ENCODE measurements around the gene MID1.

The MID1 gene

DNA sequence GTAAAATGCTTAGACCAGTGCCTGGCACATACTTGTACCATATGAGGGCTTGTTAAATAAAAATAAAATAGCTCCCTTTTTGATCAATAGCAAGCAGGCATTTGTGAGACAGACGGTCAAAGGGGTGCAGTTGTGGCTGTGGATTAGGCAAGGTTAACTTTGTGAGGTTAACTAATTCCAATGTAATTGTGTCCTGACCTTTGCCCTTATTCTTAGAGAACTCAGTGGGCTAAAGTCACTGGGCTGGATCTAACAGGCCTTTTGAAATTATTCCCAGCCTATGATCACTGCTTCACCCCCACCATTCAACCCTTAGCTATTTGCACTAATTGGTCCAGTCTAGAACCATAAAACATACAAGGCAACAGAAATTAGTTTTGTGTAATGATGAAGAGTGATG is 166.4 kb downstream of the MID1 start:
- DNase-seq (ENCODE audit: insufficient read length, low spot score) (no peak), FAIRE-seq (no peak)

DNA sequence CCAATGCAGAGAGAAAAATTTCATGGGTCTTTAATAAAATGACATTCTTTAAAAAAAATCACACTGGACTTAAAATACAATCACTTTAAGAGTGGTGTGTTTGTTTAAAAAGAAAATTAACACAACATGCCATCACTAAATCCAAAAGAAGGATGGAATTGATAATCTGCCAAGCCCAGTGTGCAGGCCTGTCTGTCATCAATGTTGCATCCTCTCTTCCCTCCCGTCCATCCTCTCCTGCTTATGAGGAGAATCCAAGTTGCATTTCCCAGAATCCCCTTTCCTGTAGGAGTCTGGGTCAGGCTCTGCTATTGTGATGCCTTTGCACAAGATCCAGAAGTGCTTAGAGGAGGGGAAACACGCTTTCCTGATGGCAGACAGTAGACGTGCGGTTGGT is 169.4 kb downstream of the MID1 start:
- FAIRE-seq (no peak), DNase-seq (ENCODE audit: insufficient read length, low spot score) (no peak)

DNA sequence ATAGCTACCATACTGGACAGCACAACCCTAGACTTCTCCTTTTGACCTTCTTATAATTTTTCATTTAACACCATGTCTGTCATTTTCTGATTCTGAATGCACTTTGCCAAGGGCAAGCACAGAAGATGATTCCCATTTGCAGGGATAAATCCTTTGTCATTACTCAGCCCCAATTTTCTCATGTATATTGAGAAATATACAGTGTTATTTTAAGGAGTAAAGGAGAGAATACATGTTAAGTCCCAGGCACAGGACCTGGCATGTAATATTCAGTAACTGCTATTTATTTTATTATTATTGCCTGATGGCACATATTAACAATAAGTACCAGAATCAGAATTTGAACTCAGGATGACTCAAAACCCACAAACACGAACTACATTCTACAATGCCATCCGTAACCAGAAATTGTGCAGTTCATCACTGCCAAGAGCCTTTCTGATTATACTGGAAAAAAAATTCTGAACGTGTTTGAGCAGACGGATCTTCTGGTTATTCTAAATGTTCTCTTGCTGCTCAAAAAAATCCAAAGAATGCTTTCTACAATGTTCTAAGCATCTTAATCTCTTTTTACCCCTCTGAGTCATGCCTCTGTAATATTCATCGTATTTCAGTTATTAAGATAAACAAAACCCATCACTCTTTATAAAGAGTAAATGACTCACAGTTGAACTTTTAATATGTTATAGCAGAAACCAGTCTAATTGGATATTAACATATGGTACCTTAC is 170.0 kb downstream of the MID1 start:
- FAIRE-seq (no peak), DNase-seq (ENCODE audit: insufficient read length, low spot score) (peak; percentile 39)

GRCh38 chrX:10447564-10448214 is 172.7 kb downstream of the MID1 start:
- FAIRE-seq: no peak
- DNase-seq (ENCODE audit: insufficient read length, low spot score): peak; percentile 27

DNA sequence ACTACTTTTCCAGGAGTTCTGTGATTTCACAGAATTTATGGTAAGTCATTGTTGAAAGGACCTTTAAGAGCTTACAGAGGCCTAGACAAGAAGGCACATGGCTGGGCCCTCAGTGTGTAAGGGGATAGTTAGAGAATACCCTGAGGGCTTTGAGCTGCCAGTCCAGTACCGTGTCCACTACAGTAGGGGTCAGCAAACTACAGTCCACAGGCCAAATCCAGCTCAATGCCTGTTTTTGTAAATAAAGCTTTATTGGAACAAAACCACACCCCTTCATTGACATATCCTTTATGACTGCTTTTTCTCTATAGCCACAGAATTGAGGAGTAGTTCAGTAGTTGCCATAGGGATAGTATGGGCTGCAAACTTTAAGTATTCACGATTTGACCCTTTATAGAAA is 176.2 kb downstream of the MID1 start:
- DNase-seq (ENCODE audit: insufficient read length, low spot score) (no peak), FAIRE-seq (no peak)

GRCh38 chrX:10441464-10441863 is 178.9 kb downstream of the MID1 start:
- FAIRE-seq (no peak), DNase-seq (ENCODE audit: insufficient read length, low spot score) (no peak)

- DNase-seq (ENCODE audit: insufficient read length, low spot score) (no peak), FAIRE-seq (no peak)
Observed at GRCh38 chrX:10433296-10433965, 187.0 kb downstream of the MID1 start.

DNA sequence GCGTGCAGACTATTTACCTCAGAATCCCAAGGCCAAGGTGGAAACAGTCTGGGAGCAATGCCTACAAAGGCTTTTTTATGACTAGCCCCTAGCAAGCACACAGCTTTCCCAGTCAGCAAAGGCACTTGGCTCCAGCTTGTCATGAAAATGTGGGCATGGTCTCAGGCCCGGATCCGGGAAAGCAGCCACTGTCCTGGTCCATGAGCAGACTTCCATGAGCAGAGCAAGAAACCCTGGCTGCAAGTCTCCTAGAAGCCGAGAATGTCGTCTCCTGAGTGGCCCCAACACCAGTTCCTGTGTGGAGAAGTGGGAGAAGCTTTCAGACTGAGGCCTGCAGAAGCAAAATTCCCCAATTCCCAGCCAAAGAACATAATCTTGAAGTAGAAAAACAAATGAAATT is 190.5 kb downstream of the MID1 start:
- DNase-seq (ENCODE audit: insufficient read length, low spot score) (no peak), FAIRE-seq (no peak)

GRCh38 chrX:10427249-10427648 is 193.1 kb downstream of the MID1 start:
- no peak for DNase-seq (ENCODE audit: insufficient read length, low spot score)
- FAIRE-seq: no peak

DNA sequence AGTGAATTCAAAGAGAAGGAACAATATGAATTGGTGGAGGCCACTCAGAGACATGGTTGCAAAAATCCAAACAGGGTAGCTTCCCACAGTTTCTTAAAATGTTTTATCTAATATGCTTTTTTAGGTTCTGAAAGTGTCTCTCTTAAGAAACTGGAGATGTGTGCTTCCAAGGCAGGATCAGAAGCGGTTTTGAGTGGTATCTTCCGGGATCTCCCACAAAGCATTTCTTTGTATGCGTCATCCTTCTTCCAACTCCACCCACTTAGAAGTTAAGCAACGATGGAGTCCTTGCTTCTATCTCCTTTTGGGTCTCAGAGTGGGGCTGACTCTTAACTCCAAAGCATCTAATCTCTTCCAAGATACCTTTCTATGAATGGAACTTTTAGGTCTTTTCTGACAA is 196.7 kb downstream of the MID1 start:
- DNase-seq (ENCODE audit: insufficient read length, low spot score) (no peak), FAIRE-seq (no peak)

DNA sequence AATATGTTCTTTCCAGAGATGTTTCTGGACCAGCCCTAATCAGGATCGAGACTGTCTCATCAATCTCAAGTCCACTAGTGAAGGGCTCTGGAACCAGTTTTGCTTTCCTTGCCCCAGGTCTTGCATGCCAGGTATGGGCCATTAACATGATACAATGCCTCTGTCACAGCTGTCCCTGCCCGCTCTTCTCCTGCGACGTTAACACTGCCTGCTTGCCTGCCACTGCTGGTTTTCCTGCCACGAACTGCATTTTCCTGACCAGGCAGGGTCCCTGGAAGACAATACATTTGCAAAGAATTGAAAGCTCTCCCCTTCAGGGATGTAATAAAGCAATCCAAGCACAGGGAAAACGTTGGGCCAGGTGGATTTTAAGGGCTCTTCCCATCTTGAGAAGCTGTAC is 200.3 kb downstream of the MID1 start:
- FAIRE-seq (no peak), DNase-seq (ENCODE audit: insufficient read length, low spot score) (no peak)

- FAIRE-seq: no peak
Observed at GRCh38 chrX:10416424-10416823, 204.0 kb downstream of the MID1 start.

DNA sequence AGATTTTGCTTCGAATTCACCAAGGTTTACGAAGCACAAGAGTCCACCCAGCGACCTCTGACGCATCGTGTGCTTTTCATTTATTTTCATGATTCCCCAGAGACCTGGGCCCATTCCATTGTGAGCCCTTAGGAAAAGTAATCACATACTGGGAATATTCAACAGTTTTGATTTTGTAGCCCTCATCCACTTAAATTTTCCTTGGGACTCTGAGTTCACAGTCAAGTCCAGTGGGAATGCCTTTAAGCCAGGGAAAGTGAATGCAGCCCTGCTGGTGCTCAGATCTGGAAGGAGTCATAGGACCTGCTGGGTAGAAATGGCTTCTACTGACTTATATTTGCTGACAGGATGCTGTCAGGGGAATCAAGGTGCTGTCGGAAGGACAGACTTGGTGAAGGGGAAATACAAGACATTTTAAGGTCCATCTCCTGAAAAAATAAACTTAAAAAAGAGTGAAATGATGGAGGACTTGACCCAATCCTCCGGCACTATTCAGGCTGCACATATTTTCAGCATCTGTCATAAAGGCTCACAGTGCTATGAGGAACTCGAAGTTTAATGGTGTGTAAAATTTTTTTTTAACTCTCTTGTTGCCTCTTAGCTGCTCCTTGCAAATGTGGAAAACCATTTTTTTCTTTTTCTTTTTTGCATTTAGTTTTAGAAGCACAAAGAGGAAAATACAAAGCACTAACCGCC is 204.9 kb downstream of the MID1 start:
- DNase-seq (ENCODE audit: insufficient read length, low spot score) (no peak), FAIRE-seq (no peak)

More at GRCh38 chrX:10416424-10416823, 204.0 kb downstream of the MID1 start:
- DNase-seq (ENCODE audit: insufficient read length, low spot score): no peak

- DNase-seq (ENCODE audit: insufficient read length, low spot score): peak; percentile 28
- FAIRE-seq: no peak
Observed at GRCh38 chrX:10414862-10415261, 205.5 kb downstream of the MID1 start.

DNA sequence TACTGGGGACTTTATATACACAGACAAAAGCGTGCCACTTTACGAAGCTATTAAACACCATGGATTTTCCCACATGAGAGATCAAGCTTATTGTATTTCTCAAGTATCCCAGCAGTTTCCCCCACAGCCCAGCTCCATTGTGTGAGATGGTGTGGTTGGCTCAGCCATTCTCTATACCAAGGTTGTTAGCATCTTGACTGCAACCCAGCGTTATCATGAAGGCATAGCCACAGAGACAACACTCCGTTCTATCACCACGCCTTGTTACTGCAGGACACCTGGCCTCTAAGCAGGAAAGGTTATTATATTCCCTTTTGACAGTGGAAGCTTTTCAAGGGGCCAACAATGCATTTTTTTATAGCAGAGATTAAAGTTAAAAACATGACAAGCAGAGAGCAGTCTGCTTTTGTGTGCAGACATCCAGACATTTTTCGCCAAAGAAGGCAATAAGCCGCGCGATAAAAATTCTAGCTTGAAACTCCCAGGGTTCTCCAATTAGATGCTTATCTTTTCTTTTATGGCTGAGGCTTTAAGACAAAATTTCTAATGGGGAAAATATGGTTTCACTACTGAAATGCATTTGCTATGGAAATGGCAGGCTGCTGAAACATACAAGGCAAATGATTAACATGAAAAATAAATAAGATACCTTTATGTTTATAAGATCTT is 206.1 kb downstream of the MID1 start:
- no peak for DNase-seq (ENCODE audit: insufficient read length, low spot score)
- no peak for FAIRE-seq

DNA sequence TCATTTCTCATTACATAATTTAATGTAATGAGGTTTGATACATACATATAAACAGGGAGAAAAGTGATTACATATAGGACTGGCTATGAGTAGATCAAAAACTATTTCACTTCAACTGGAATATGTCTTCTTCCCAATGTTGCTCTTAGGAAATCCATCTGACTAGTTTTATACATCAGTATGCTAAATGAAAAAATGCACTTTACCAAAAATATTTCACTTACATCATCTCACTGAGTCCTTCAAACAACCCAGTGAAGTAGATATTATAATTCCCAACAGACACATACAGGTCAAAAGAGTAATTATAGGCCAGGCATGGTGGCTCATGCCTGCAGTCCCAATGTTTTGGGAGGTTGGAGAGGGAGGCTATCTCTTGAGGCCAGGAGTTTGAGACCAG is 215.9 kb downstream of the MID1 start:
- DNase-seq (ENCODE audit: insufficient read length, low spot score) (no peak), FAIRE-seq (no peak)

DNA sequence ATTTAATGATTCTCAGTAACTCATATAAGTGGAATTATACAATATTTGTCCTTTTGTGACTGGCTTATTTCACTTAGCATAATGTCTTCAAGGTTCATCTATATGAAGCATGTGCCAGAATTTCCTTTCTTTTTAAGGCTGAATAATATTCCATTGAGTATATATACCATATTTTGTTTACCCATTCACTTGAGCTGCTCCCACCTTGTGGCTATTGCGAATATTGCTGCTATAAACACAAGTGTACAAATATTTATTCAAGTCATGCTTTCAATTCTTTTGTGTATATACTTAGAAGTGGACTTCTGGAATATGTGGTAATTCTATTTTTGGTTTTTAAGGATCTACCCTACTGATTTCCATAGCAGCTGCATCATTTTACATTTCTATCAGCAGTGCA is 219.1 kb downstream of the MID1 start:
- DNase-seq (ENCODE audit: insufficient read length, low spot score) (no peak), FAIRE-seq (no peak)

DNA sequence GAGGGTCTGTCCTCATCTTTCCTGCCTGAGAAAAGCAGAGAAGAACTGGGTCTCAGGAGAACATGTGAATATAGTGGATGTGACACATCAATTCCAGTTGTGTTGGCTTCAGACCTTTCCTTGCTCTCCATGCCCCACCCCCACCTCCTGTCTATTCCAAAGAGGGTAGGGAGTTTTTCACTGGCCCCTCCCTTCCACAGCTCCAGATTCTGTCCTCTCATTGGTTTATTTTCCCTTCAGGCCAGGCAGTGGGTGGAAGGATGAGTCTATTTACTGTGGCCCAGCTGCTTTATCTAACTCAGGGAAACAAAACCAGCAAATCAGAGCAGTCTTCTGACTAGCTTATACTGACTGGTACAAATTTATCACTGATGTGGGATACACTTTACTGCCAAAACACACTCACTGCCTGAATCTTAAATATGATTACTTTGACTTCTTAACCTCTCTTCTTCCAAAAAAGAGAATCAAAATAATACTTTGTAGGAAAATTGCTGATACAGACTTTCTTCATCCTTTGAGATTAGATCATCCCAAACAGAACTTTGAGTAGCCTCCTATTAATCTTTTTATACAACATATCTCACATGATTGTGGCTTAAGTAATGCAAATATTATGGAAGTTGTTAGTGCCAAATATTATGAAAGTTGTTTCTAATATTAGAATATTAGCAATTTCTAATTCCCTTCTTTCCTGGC is 221.2 kb downstream of the MID1 start:
- no peak for DNase-seq (ENCODE audit: insufficient read length, low spot score)

DNA sequence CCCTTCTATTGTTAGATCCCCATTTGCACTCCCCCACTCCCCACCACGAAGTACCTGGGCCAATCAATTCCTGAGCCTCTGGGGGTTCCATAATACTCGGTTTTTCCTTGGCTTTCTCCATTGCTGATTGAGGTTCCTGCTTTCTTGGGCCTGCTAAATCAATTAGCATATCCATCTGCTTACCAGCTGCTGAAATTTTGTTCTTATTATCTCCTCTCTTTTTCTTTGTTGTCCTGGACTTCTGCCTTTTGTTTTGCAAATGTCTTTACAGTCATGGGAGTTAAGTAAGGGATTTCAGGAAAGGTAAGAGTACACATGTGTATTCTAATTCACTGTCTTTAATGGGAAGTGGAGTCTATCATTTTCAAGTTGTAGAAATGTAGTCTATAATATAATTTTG is 222.2 kb downstream of the MID1 start:
- no peak for FAIRE-seq
- DNase-seq (ENCODE audit: insufficient read length, low spot score): no peak

More for the DNA sequence above, 221.2 kb downstream of the MID1 start:
- no peak for FAIRE-seq

DNA sequence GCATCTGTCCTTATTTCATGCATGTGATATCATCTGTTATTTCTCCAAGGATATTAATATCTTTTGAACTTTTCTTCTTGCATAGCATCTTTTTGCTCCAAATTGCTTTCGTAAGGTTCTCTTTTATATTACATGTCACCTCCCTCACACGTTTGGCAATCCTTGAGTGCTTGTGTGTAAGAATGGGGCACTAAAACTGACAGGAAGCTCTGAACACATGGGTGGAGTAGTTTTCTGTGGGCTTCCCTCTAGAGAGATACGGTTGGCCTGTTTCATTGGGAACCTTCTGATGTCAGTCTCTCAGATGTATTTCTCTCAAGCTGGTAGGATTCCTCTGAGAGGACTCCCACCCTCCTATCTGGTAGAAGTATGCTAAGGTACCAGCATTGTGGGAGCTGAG is 223.0 kb downstream of the MID1 start:
- no peak for FAIRE-seq
- no peak for DNase-seq (ENCODE audit: insufficient read length, low spot score)
